IMR-90 (cell line): ENCODE data around the gene UGGT2. TPM values are rescaled to one million over a fixed set of nuclear protein-coding genes. Genes with fewer than 3 reads are reported as not detected.

Source experiments
- ATAC-seq: fragments of 200-7000 bp; cut with Tn5 transposase; 2 replicates; pipeline ENCODE4 v1.9.1; 2020; ENCODE audit warnings: low read depth, mild to moderate bottlenecking, moderate library complexity
- BruUV-seq: library from RNA; stranded (reverse); fragments of 400-500 nt; replicated peaks from 2 replicates; lab custom pipeline; 2021; lab: Mats Ljungman, UMichigan
- CTCF ChIA-PET: fragments of 300-600 bp; formaldehyde crosslinking; extraction: SDS; loops from one replicate; lab custom pipeline; 2021; ENCODE audit warnings: antibody characterized with exemption; lab: Yijun Ruan, JAX
- POLR2A ChIA-PET: fragments of 300-600 bp; sonication (Branson Sonifier 250); formaldehyde crosslinking; loops from one replicate; lab custom pipeline; 2022; ENCODE audit warnings: antibody characterized with exemption; ENCODE audit not compliant: unreplicated experiment; lab: Charles Lee
- DNase-seq: peaks from one replicate; pipeline ENCODE4 v3.0.0; 2013
- H2AFZ ChIP-seq: replicated peaks from 2 replicates; pipeline ENCODE3; 2013; ENCODE audit warnings: low read length, mild to moderate bottlenecking; ENCODE audit not compliant: poor library complexity
- H2AK5ac ChIP-seq: 2 replicates; pipeline ENCODE4 v1.6.1; 2013; ENCODE audit warnings: low read depth, low read length, inconsistent platforms
- H2AK9ac ChIP-seq: replicated peaks from 2 replicates; pipeline ENCODE3; 2013; ENCODE audit warnings: mild to moderate bottlenecking, low read depth, low read length, moderate library complexity; ENCODE audit not compliant: poor library complexity
- H2BK120ac ChIP-seq: 2 replicates; pipeline ENCODE4 v1.6.1; 2013; ENCODE audit warnings: low read depth, low read length, inconsistent platforms
- H2BK15ac ChIP-seq: 3 replicates; pipeline ENCODE4 v1.6.1; 2013; ENCODE audit warnings: low read depth, low read length, inconsistent platforms
- H2BK20ac ChIP-seq: 2 replicates; pipeline ENCODE4 v1.6.1; 2013; ENCODE audit warnings: low read depth, mild to moderate bottlenecking, inconsistent platforms, low read length, moderate library complexity
- H2BK5ac ChIP-seq: 2 replicates; pipeline ENCODE4 v1.6.1; 2013; ENCODE audit warnings: mild to moderate bottlenecking, low read depth, low read length, inconsistent platforms; ENCODE audit not compliant: poor library complexity, severe bottlenecking
- H3K14ac ChIP-seq: replicated peaks from 2 replicates; pipeline ENCODE4 v1.6.1; 2013; ENCODE audit warnings: low read depth, low read length, inconsistent platforms
- H3K18ac ChIP-seq: 2 replicates; pipeline ENCODE4 v1.6.1; 2013; ENCODE audit warnings: low read depth, low read length, control low read depth
- H3K23ac ChIP-seq: 2 replicates; pipeline ENCODE4 v1.6.1; 2013; ENCODE audit warnings: low read depth, low read length, inconsistent platforms
- H3K27ac ChIP-seq: 2 replicates; pipeline ENCODE4 v1.5.1; 2013; ENCODE audit warnings: mild to moderate bottlenecking, control low read depth, low read length; ENCODE audit not compliant: insufficient read depth
- H3K27me3 ChIP-seq: 2 replicates; pipeline ENCODE4 v1.6.1; 2013; ENCODE audit warnings: low read length; ENCODE audit not compliant: control insufficient read depth, insufficient read depth
- H3K36me3 ChIP-seq: 2 replicates; pipeline ENCODE4 v1.6.1; 2013; ENCODE audit warnings: low read length, mixed read lengths; ENCODE audit not compliant: control insufficient read depth, insufficient read depth
- H3K4ac ChIP-seq: 2 replicates; pipeline ENCODE4 v1.6.1; 2013; ENCODE audit warnings: low read depth, low read length, inconsistent platforms
- H3K4me1 ChIP-seq: 2 replicates; pipeline ENCODE4 v1.6.1; 2013; ENCODE audit warnings: low read length, mixed read lengths; ENCODE audit not compliant: control insufficient read depth, insufficient read depth
- H3K4me2 ChIP-seq: 2 replicates; pipeline ENCODE4 v1.6.1; 2013; ENCODE audit warnings: low read depth, mild to moderate bottlenecking, control low read depth, low read length, moderate library complexity
- H3K4me3 ChIP-seq: 2 replicates; pipeline ENCODE4 v1.5.1; 2013; ENCODE audit warnings: low read depth, mild to moderate bottlenecking, control low read depth, low read length, moderate library complexity; ENCODE audit not compliant: insufficient read depth
- H3K56ac ChIP-seq: 2 replicates; pipeline ENCODE4 v1.6.1; 2013; ENCODE audit warnings: low read length, inconsistent platforms; ENCODE audit not compliant: insufficient read depth; ENCODE audit errors: extremely low read depth
- H3K79me1 ChIP-seq, 2 experiments: 2 replicates each; pipeline ENCODE4 v1.6.1; 2013; ENCODE audit warnings: low read length in 2 of 2, inconsistent platforms in 1 of 2, low read depth in 1 of 2
- H3K9ac ChIP-seq: 2 replicates; pipeline ENCODE4 v1.6.1; 2013; ENCODE audit warnings: low read depth, low read length, control low read depth
- H3K9me1 ChIP-seq: 2 replicates; pipeline ENCODE4 v1.6.1; 2013; ENCODE audit warnings: low read length, inconsistent platforms; ENCODE audit not compliant: insufficient read depth
- H3K9me3 ChIP-seq: 2 replicates; pipeline ENCODE4 v1.6.1; 2013; ENCODE audit warnings: low read length; ENCODE audit not compliant: control insufficient read depth, insufficient read depth
- H4K20me1 ChIP-seq: 2 replicates; pipeline ENCODE4 v1.6.1; 2013; ENCODE audit warnings: low read length, inconsistent platforms; ENCODE audit not compliant: insufficient read depth
- H4K5ac ChIP-seq: 2 replicates; pipeline ENCODE4 v1.6.1; 2013; ENCODE audit warnings: mild to moderate bottlenecking, low read depth, low read length, control low read depth
- H4K8ac ChIP-seq, 2 experiments: 2 replicates each; pipeline ENCODE4 v1.6.1; 2013; ENCODE audit warnings: low read depth in 2 of 2, low read length in 2 of 2, control low read depth in 1 of 2, inconsistent platforms in 1 of 2
- H4K91ac ChIP-seq: 2 replicates; pipeline ENCODE4 v1.6.1; 2013; ENCODE audit warnings: low read depth, low read length, inconsistent platforms; ENCODE audit not compliant: insufficient read depth
- CTCF ChIP-seq: conservative IDR thresholded peaks from 2 replicates; pipeline ENCODE4 v1.5.1; 2012; ENCODE audit warnings: mild to moderate bottlenecking, low read depth, low read length, improper control_type of control experiment
- POLR2A ChIP-seq: IDR thresholded peaks from 2 replicates; pipeline ENCODE4 v1.6.1; 2012; ENCODE audit warnings: mild to moderate bottlenecking, low read depth, low read length
- WGBS, 2 experiments: methylation state at CpG; one replicate each; pipeline versions ENCODE4 v1.1.5 to v1.1.7; 2013; ENCODE audit warnings: missing lambda C conversion rate in 2 of 2; ENCODE audit not compliant: insufficient read length in 1 of 2; ENCODE audit errors: extremely low coverage in 2 of 2; 5-methylcytosine and 5-hydroxymethylcytosine counted together
- dilution Hi-C: fragments of 300-500 bp; cut with HindIII; formaldehyde crosslinking; loops from one replicate; pipeline ENCODE4 v1.14.3; 2018; ENCODE audit warnings: low sequenced_read_pairs; ENCODE audit not compliant: unreplicated experiment
- in situ Hi-C: fragments of 300-500 bp; cut with MboI; formaldehyde crosslinking; loops from 3 replicates; pipeline ENCODE4 v1.14.3; 2019; ENCODE audit warnings: low sequenced_read_pairs, inconsistent platforms, mixed read lengths
- intact Hi-C: fragments of 100-400 bp; cut with micrococcal nuclease; formaldehyde crosslinking; loops from 2 replicates; pipeline ENCODE4 v1.10.0; 2022
- polyA plus RNA-seq, 3 experiments: library from polyadenylated mRNA; depleted of rRNA; stranded (reverse); fragments of >200 nt; gene quantifications; 2 replicates each; pipeline ENCODE4 v1.2.3, GENCODE V29; 2012; ENCODE audit warnings: low replicate concordance in 1 of 3
- total RNA-seq: library from RNA; depleted of rRNA; stranded (reverse); fragments of >200 nt; gene quantifications from 2 replicates; pipeline ENCODE4 v1.2.3, GENCODE V29; 2012

UGGT2 gene
- total and polyA plus RNA-seq, 2 of the 4 experiments (the other 2 are of a cell fraction): 21.4 to 40.1 TPM

GRCh38 chr13:95931300-95932025 is 121.7 kb downstream of the UGGT2 start:
- H3K23ac ChIP-seq: no peak overlapping the region
- H2AK5ac ChIP-seq: no peak overlapping the region
- no peak overlapping the region for H2BK120ac ChIP-seq
- H3K4ac ChIP-seq: no peak overlapping the region
- H3K18ac ChIP-seq: no peak overlapping the region
- H3K9me3 ChIP-seq: peaks cover 7% of the 10 kb centered on the region; the same call in 1 of the 2 replicates
- H2AFZ ChIP-seq: no peak overlapping the region
- H2BK5ac ChIP-seq: no peak overlapping the region
- H4K8ac ChIP-seq: no peak overlapping the region
- dilution Hi-C loops: no loop called here
- no peaks in the 10 kb centered on the region for H4K20me1 ChIP-seq
- BruUV-seq: no TSS peak
- POLR2A ChIA-PET: no interaction called here
- in situ Hi-C loops: no loop called here
- no peak overlapping the region for H3K27ac ChIP-seq
- peaks cover 13% of the 10 kb centered on the region for H3K36me3 ChIP-seq
- intact Hi-C loops: no loop called here
- H2AK9ac ChIP-seq: no peak overlapping the region
- H3K56ac ChIP-seq: no peak overlapping the region
- no peak overlapping the region for H3K4me3 ChIP-seq
- H4K91ac ChIP-seq: no peak overlapping the region
- H3K79me1 ChIP-seq: no peaks in the 10 kb centered on the region
- DNase-seq (no peak), ATAC-seq (no peak)
- WGBS, 2 experiments: 98% methylated on average over 10 of the region's 44 CpGs; no CpG with 5 or more reads in 1 of the 2 experiments
- CTCF ChIA-PET: no interaction called here
- H3K4me2 ChIP-seq: no peak overlapping the region
- H3K9me1 ChIP-seq: no peaks in the 10 kb centered on the region; the same call in 1 of the 2 replicates
- TF ChIP-seq CTCF: no peak
- TF ChIP-seq POLR2A: no peak
- H3K9ac ChIP-seq: no peak overlapping the region
- H3K4me1 ChIP-seq: no peaks in the 10 kb centered on the region
- no peak overlapping the region for H2BK20ac ChIP-seq
- H2BK15ac ChIP-seq: no peak overlapping the region
- no peak overlapping the region for H4K5ac ChIP-seq
- no peaks in the 10 kb centered on the region for H3K27me3 ChIP-seq
- no peak overlapping the region for H3K14ac ChIP-seq
